ENCODE measurements around the gene OR6V1.
"Not testable (repeated sequence)": the region's sequence is repeated elsewhere in the genome, so short reads cannot be mapped to it uniquely, and the experiment has no call there.

DNA sequence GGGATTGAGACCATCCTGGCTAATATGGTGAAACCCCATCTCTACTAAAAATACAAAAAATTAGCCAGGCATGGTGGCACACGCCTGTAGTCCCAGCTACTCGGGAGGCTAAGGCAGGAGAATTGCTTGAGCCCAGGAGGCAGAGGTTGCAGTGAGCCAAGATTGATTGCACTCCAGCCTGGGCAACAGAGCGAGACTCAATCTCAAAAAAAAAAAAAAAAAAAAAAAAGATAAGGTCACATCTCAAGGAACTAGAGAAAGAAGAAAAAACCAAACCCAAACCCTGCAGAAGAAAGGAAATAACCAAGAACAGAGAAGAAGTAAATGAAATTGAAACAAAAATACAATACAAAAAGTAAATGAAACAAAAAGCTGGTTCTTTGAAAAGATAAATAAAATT is 33.5 kb downstream of the OR6V1 start:
- TF ChIP-seq, protein P1, sequence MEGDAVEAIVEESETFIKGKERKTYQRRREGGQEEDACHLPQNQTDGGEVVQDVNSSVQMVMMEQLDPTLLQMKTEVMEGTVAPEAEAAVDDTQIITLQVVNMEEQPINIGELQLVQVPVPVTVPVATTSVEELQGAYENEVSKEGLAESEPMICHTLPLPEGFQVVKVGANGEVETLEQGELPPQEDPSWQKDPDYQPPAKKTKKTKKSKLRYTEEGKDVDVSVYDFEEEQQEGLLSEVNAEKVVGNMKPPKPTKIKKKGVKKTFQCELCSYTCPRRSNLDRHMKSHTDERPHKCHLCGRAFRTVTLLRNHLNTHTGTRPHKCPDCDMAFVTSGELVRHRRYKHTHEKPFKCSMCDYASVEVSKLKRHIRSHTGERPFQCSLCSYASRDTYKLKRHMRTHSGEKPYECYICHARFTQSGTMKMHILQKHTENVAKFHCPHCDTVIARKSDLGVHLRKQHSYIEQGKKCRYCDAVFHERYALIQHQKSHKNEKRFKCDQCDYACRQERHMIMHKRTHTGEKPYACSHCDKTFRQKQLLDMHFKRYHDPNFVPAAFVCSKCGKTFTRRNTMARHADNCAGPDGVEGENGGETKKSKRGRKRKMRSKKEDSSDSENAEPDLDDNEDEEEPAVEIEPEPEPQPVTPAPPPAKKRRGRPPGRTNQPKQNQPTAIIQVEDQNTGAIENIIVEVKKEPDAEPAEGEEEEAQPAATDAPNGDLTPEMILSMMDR (IDR thresholded peaks at IDR 0.05): not testable (repeated sequence)
- not testable (repeated sequence) for TF ChIP-seq POLR2AphosphoS5, POLR2A (IDR thresholded peaks at IDR 0.05)
